H1 (cell line): ENCODE measurements around the gene RAP2A. TPM values are rescaled to one million over a fixed set of nuclear protein-coding genes. Genes with fewer than 3 reads are reported as not detected.

Experiments used
- CTCF ChIA-PET: fragments of 300-600 bp; sonication (Branson Sonifier 250); formaldehyde crosslinking; loops from one replicate; lab custom pipeline; 2021; ENCODE audit not compliant: partially characterized antibody; lab: Charles Lee
- POLR2A ChIA-PET: fragments of 300-600 bp; sonication (Branson Sonifier 250); formaldehyde crosslinking; loops from one replicate; lab custom pipeline; 2021; ENCODE audit warnings: inconsistent platforms; ENCODE audit not compliant: partially characterized antibody; lab: Charles Lee
- DNase-seq, 2 experiments: peaks; one replicate each; pipeline versions ENCODE4 v3.0.0 to v3.0.0-alpha.2; 2010 to 2022; ENCODE audit warnings: low spot score in 2 of 2, low read depth in 1 of 2, mixed read lengths in 1 of 2
- FAIRE-seq: peaks from 2 replicates; lab custom pipeline; 2011; peaks lifted over from hg19 to GRCh38; lab: Jason Lieb, UNC
- H2AFZ ChIP-seq: 2 replicates; pipeline ENCODE4 v1.8.1; 2012; ENCODE audit warnings: low read length, inconsistent platforms
- H2AK5ac ChIP-seq: 2 replicates; pipeline ENCODE4 v1.6.1; 2013; ENCODE audit warnings: low read depth, low read length
- H2BK120ac ChIP-seq: replicated peaks from 2 replicates; pipeline ENCODE3; 2013; ENCODE audit warnings: low read depth, low read length, inconsistent platforms
- H2BK12ac ChIP-seq: 2 replicates; pipeline ENCODE4 v1.6.1; 2013; ENCODE audit warnings: low read depth, low read length
- H2BK15ac ChIP-seq: 2 replicates; pipeline ENCODE4 v1.6.1; 2013; ENCODE audit warnings: low read length
- H2BK20ac ChIP-seq: 2 replicates; pipeline ENCODE4 v1.6.1; 2013; ENCODE audit warnings: low read length
- H2BK5ac ChIP-seq: 2 replicates; pipeline ENCODE4 v1.6.1; 2013; ENCODE audit warnings: low read depth, low read length
- H3K14ac ChIP-seq: 2 replicates; pipeline ENCODE4 v1.6.1; 2013; ENCODE audit warnings: inconsistent platforms; ENCODE audit not compliant: insufficient read length
- H3K18ac ChIP-seq: 2 replicates; pipeline ENCODE4 v1.6.1; 2013; ENCODE audit warnings: low read length; ENCODE audit errors: extremely low read depth
- H3K23ac ChIP-seq: 2 replicates; pipeline ENCODE4 v1.6.1; 2013; ENCODE audit warnings: inconsistent platforms; ENCODE audit not compliant: insufficient read length
- H3K23me2 ChIP-seq: 2 replicates; pipeline ENCODE4 v1.6.1; 2013; ENCODE audit warnings: low read depth, low read length
- H3K27ac ChIP-seq: 2 replicates; pipeline ENCODE4 v1.6.1; 2011; ENCODE audit warnings: low read depth, low read length, inconsistent platforms
- H3K27me3 ChIP-seq, 4 experiments: replicated peaks in 1 of 4; 1 replicate in 1 of 4; 2 replicates in 3 of 4; pipeline versions ENCODE4 v1.6.1 to v1.8.1; 2011 to 2013; ENCODE audit warnings: low read length in 3 of 4, mild to moderate bottlenecking in 3 of 4, inconsistent platforms in 2 of 4, mixed read lengths in 2 of 4, moderate library complexity in 1 of 4; ENCODE audit not compliant: control insufficient read depth in 3 of 4, insufficient read depth in 3 of 4; ENCODE audit errors: extremely low read depth in 1 of 4
- H3K36me3 ChIP-seq, 4 experiments: 2 replicates each; pipeline versions ENCODE4 v1.6.1 to v1.8.1; 2011 to 2013; ENCODE audit warnings: mild to moderate bottlenecking in 4 of 4, low read length in 3 of 4, moderate library complexity in 2 of 4, control low read depth in 1 of 4, inconsistent platforms in 1 of 4; ENCODE audit not compliant: insufficient read depth in 4 of 4, control insufficient read depth in 2 of 4
- H3K4ac ChIP-seq: replicated peaks from 2 replicates; pipeline ENCODE3; 2013; ENCODE audit warnings: low read length, low read depth, mixed read lengths, inconsistent platforms; ENCODE audit not compliant: insufficient read length
- H3K4me1 ChIP-seq, 4 experiments: replicated peaks in 1 of 4; 1 replicate in 1 of 4; 2 replicates in 3 of 4; pipeline versions ENCODE4 v1.6.1 to v1.8.1; 2011 to 2013; ENCODE audit warnings: low read length in 3 of 4, inconsistent platforms in 2 of 4, mixed read lengths in 1 of 4; ENCODE audit not compliant: insufficient read depth in 4 of 4, control insufficient read depth in 3 of 4
- H3K4me2 ChIP-seq, 2 experiments: 2 replicates each; pipeline versions ENCODE4 v1.6.1 to v1.8.1; 2011 to 2013; ENCODE audit warnings: low read depth in 2 of 2, low read length in 2 of 2, control low read depth in 1 of 2, inconsistent platforms in 1 of 2, mild to moderate bottlenecking in 1 of 2; ENCODE audit not compliant: insufficient read depth in 1 of 2
- H3K4me3 ChIP-seq, 4 experiments: fragments of 200-600, 300-600 bp in 1 of 4; sonication (generic), shearing (Covaris generic), sonication (Bioruptor Twin) in 1 of 4; 2 replicates each; pipeline versions ENCODE4 v1.5.1 to v1.8.1; 2011 to 2016; ENCODE audit warnings: low read length in 4 of 4, low read depth in 3 of 4, control low read depth in 2 of 4, inconsistent platforms in 2 of 4, mild to moderate bottlenecking in 2 of 4, mixed read lengths in 1 of 4, moderate library complexity in 1 of 4; ENCODE audit not compliant: insufficient read depth in 2 of 4; ENCODE audit errors: extremely low read depth in 1 of 4
- H3K56ac ChIP-seq: replicated peaks from 2 replicates; pipeline ENCODE3; 2013; ENCODE audit warnings: low read depth, mild to moderate bottlenecking, mixed read lengths, low read length, inconsistent platforms; ENCODE audit not compliant: insufficient read length
- H3K79me1 ChIP-seq: 2 replicates; pipeline ENCODE4 v1.6.1; 2013; ENCODE audit warnings: low read depth, low read length, control low read depth
- H3K79me2 ChIP-seq, 2 experiments: 2 replicates each; pipeline versions ENCODE4 v1.6.1 to v1.8.1; 2012 to 2013; ENCODE audit warnings: low read length in 2 of 2, mild to moderate bottlenecking in 2 of 2, inconsistent platforms in 1 of 2; ENCODE audit not compliant: insufficient read depth in 2 of 2, control insufficient read depth in 1 of 2
- H3K9ac ChIP-seq, 4 experiments: replicated peaks in 1 of 4; 1 replicate in 1 of 4; 2 replicates in 3 of 4; pipeline versions ENCODE4 v1.6.1 to v1.8.1; 2011 to 2013; ENCODE audit warnings: low read depth in 3 of 4, low read length in 3 of 4, control low read depth in 2 of 4, mild to moderate bottlenecking in 2 of 4, moderate library complexity in 2 of 4, inconsistent platforms in 1 of 4; ENCODE audit errors: extremely low read depth in 1 of 4
- H3K9me3 ChIP-seq, 2 experiments: 2 replicates each; pipeline versions ENCODE4 v1.6.1 to v1.8.1; 2012 to 2013; ENCODE audit warnings: mild to moderate bottlenecking in 2 of 2, moderate library complexity in 2 of 2, control low read depth in 1 of 2, inconsistent platforms in 1 of 2, low read depth in 1 of 2, low read length in 1 of 2, mixed read lengths in 1 of 2; ENCODE audit not compliant: insufficient read depth in 2 of 2
- H4K20me1 ChIP-seq, 2 experiments: replicated peaks in 1 of 2; 2 replicates each; pipeline versions ENCODE3 to v1.8.1; 2011 to 2013; ENCODE audit warnings: inconsistent platforms in 2 of 2, low read length in 2 of 2, mild to moderate bottlenecking in 1 of 2; ENCODE audit not compliant: insufficient read depth in 2 of 2, control insufficient read depth in 1 of 2
- H4K5ac ChIP-seq: 2 replicates; pipeline ENCODE4 v1.6.1; 2013; ENCODE audit warnings: low read length, low read depth, mixed read lengths, inconsistent platforms; ENCODE audit not compliant: insufficient read length
- H4K8ac ChIP-seq: 2 replicates; pipeline ENCODE4 v1.8.0; 2013; ENCODE audit warnings: mild to moderate bottlenecking, moderate library complexity, low read length, inconsistent platforms; ENCODE audit not compliant: insufficient read depth; ENCODE audit errors: extremely low read depth
- H4K91ac ChIP-seq: replicated peaks from 2 replicates; pipeline ENCODE3; 2013; ENCODE audit warnings: low read length, mixed read lengths, inconsistent platforms; ENCODE audit not compliant: insufficient read length
- CEBPB ChIP-seq: IDR thresholded peaks from 2 replicates; pipeline ENCODE4 v1.6.1; 2012; ENCODE audit warnings: low read depth, low read length
- CHD2 ChIP-seq: IDR thresholded peaks from 2 replicates; pipeline ENCODE4 v1.6.1; 2012; ENCODE audit warnings: low read length, improper control_type of control experiment
- FOSL1 ChIP-seq: IDR thresholded peaks from 2 replicates; pipeline ENCODE4 v1.6.1; 2011; ENCODE audit warnings: mild to moderate bottlenecking, low read depth, low read length, moderate library complexity; ENCODE audit not compliant: insufficient read depth
- HDAC6 ChIP-seq: IDR thresholded peaks from one replicate; pipeline ENCODE4 v1.7.1; 2012; ENCODE audit warnings: low read depth, mild to moderate bottlenecking, inconsistent platforms, low read length, moderate library complexity
- NANOG ChIP-seq: IDR thresholded peaks from 2 replicates; pipeline ENCODE4 v1.6.1; 2011; ENCODE audit warnings: low read length, low read depth, mild to moderate bottlenecking, inconsistent platforms; ENCODE audit not compliant: insufficient read depth, poor library complexity, severe bottlenecking
- NRF1 ChIP-seq: IDR thresholded peaks from 2 replicates; pipeline ENCODE4 v1.6.1; 2011; ENCODE audit warnings: mild to moderate bottlenecking, low read depth, low read length, improper control_type of control experiment
- POLR2AphosphoS5 ChIP-seq: IDR thresholded peaks from 2 replicates; pipeline ENCODE4 v1.6.1; 2011; ENCODE audit warnings: low read depth, low read length
- RXRA ChIP-seq: IDR thresholded peaks from 2 replicates; pipeline ENCODE4 v1.6.1; 2011; ENCODE audit warnings: low read depth, mild to moderate bottlenecking, low read length, moderate library complexity; ENCODE audit not compliant: insufficient read depth
- SIN3A ChIP-seq, 2 experiments: IDR thresholded peaks in 1 of 2; conservative IDR thresholded peaks in 1 of 2; 2 replicates each; pipeline ENCODE4 v1.6.1; 2011 to 2012; ENCODE audit warnings: low read length in 2 of 2, improper control_type of control experiment in 1 of 2, low read depth in 1 of 2, mild to moderate bottlenecking in 1 of 2
- SIX5 ChIP-seq: IDR thresholded peaks from 2 replicates; pipeline ENCODE4 v1.6.1; 2011; ENCODE audit warnings: mild to moderate bottlenecking, low read depth, low read length
- SP2 ChIP-seq: IDR thresholded peaks from 2 replicates; pipeline ENCODE4 v1.6.1; 2012; ENCODE audit warnings: mild to moderate bottlenecking, low read length, inconsistent platforms
- TAF7 ChIP-seq: optimal IDR thresholded peaks from 2 replicates; pipeline ENCODE3; 2011; ENCODE audit warnings: low read depth, mild to moderate bottlenecking, inconsistent platforms, low read length, moderate library complexity, borderline replicate concordance
- TCF12 ChIP-seq: IDR thresholded peaks from 2 replicates; pipeline ENCODE4 v1.6.1; 2011; ENCODE audit warnings: low read depth, mild to moderate bottlenecking, low read length
- TEAD4 ChIP-seq: IDR thresholded peaks from 2 replicates; pipeline ENCODE4 v1.6.1; 2012; ENCODE audit warnings: low read depth, low read length, inconsistent platforms, mixed read lengths
- polyA plus RNA-seq, 7 experiments: library from polyadenylated mRNA; depleted of rRNA in 3 of 7; stranded (reverse) in 5 of 7; unstranded in 2 of 7; fragments of >200 nt in 5 of 7; fragments of 200-250 nt in 2 of 7; gene quantifications; 1 replicate in 5 of 7; 2 replicates in 1 of 7; 4 replicates in 1 of 7; pipeline versions ENCODE4 v1.2.1 to v1.2.3, GENCODE V29; 2011 to 2013; ENCODE audit warnings: missing spikeins in 2 of 7, mixed read lengths in 2 of 7
- total RNA-seq: library from RNA; stranded (reverse); fragmentation: NEBNext Ultra II Directional; extraction: Animal tissue kit (Norgen Biotek cat#: 25700); gene quantifications from 2 replicates; pipeline ENCODE4 v1.2.1, GENCODE V29; 2021

The RAP2A gene
- total and polyA plus RNA-seq, 2 of the 8 experiments (the other 6 are each of a cell fraction or from before 2014, with no cell fraction given), result 8.4 to 43.4 TPM

DNA sequence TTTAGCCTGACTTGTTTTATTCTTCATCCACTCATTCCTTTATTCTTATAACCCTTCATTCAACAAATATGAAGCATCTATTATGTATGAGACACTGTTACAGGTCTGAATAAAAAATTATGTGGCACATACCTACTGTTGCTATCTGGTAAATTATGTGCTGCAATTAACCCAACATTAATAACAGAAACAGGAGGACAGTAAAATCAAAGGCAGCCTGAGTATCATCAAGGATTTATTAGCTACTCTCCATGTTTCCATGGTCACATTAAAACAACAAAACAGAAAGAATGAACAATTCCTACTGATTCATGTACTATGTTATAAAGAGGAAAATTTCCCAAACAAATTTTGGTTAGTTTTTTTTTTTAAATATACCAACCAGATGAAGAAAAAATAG, 43.9 kb downstream of the RAP2A start:
- Histone ChIP-seq H2BK12ac (no peak overlapping the region), H3K4me2 (no peak overlapping the region), H3K4me1 (peaks cover 0 to 4% (median 1%) of the 10 kb centered on the region in 4 experiments; a peak in 3 of 7 replicates), H3K23ac (no peak overlapping the region), H3K36me3 (no peaks in the 10 kb centered on the region), H2AK5ac (no peak overlapping the region), H3K14ac (no peak overlapping the region), H3K9ac (no peak overlapping the region), H2BK15ac (no peak overlapping the region), H3K27ac (no peak overlapping the region), H4K91ac (no peak overlapping the region), H4K8ac (no peak overlapping the region), H3K18ac (no peak overlapping the region), H4K5ac (no peak overlapping the region), H3K79me1 (no peaks in the 10 kb centered on the region), H3K56ac (no peak overlapping the region), H2AFZ (no peak overlapping the region), H3K4ac (no peak overlapping the region), H3K9me3 (no peaks in the 10 kb centered on the region), H3K27me3 (peaks cover 0 to 1% (median 0%) of the 10 kb centered on the region in 4 experiments; a peak in 1 of 7 replicates), H2BK120ac (no peak overlapping the region), H2BK5ac (no peak overlapping the region), H3K23me2 (no peaks in the 10 kb centered on the region), H3K4me3 (no peak overlapping the region), H2BK20ac (no peak overlapping the region), H4K20me1 (no peaks in the 10 kb centered on the region), H3K79me2 (no peaks in the 10 kb centered on the region)
- DNase-seq (no peak), FAIRE-seq (no peak)
- ChIA-PET POLR2A (interaction anchor here (0.6 to 0.8 kb wide), 2 partner anchors 10 to 13 kb away, joined by 3 read pairs; no protein-coding TSS in a partner anchor), CTCF (no interaction called here)
- TF ChIP-seq TAF7 (no peak), TEAD4 (no peak), FOSL1 (no peak), SIX5 (no peak), TCF12 (no peak), CEBPB (no peak), NRF1 (no peak), SP2 (no peak), SIN3A (conservative IDR thresholded peaks at IDR 0.05 in 1 of 2, IDR thresholded peaks at IDR 0.05 in 1 of 2; ENCODE audit: low read depth in 1 of 2, low read length in 2 of 2) (no peak), RXRA (no peak), POLR2AphosphoS5 (no peak), NANOG (no peak), HDAC6 (no peak), CHD2 (no peak)
